WTC11 (cell line): ENCODE data around the gene CASKIN2. TPM values are rescaled to one million over a fixed set of nuclear protein-coding genes. Genes with fewer than 3 reads are reported as not detected.

Experiments
- ATAC-seq: fragments of 200-7000 bp; cut with Tn5 transposase; 2 replicates; pipeline ENCODE4 v1.10.0; 2021; ENCODE audit warnings: mild to moderate bottlenecking, moderate library complexity
- CTCF ChIA-PET: fragments of 300-600 bp; sonication (Branson Sonifier 250); formaldehyde crosslinking; loops from one replicate; lab custom pipeline; 2021; ENCODE audit warnings: antibody characterized with exemption; lab: Charles Lee
- POLR2A ChIA-PET: fragments of 350-600 bp; sonication (Branson Sonifier 250); formaldehyde crosslinking; loops from one replicate; lab custom pipeline; 2021; ENCODE audit warnings: antibody characterized with exemption; lab: Charles Lee
- DNase-seq: peaks from one replicate; pipeline ENCODE4 v3.0.0; 2021; ENCODE audit warnings: low spot score
- H3K27ac Mint-ChIP-seq: 2 replicates; pipeline ENCODE4 v1.8.0; 2021; ENCODE audit warnings: mixed read lengths
- H3K27me3 Mint-ChIP-seq: 2 replicates; pipeline ENCODE4 v1.8.0; 2021; ENCODE audit warnings: low read depth, mild to moderate bottlenecking, moderate library complexity, mixed read lengths
- H3K36me3 Mint-ChIP-seq: 2 replicates; pipeline ENCODE4 v1.8.0; 2021; ENCODE audit warnings: mixed read lengths
- H3K4me1 Mint-ChIP-seq: 2 replicates; pipeline ENCODE4 v1.8.0; 2022; ENCODE audit warnings: mixed read lengths
- H3K4me3 Mint-ChIP-seq: 2 replicates; pipeline ENCODE4 v1.8.0; 2021; ENCODE audit warnings: mild to moderate bottlenecking, moderate library complexity, mixed read lengths
- H3K9me3 Mint-ChIP-seq: 2 replicates; pipeline ENCODE4 v1.8.0; 2021; ENCODE audit warnings: mixed read lengths
- AR ChIP-seq: fragments of 250-450 bp; sonication (Bioruptor Pico); IDR thresholded peaks from 2 replicates; pipeline ENCODE4 v1.9.0; 2021; ENCODE audit warnings: mild to moderate bottlenecking
- ATF2 ChIP-seq: sonication (generic); formaldehyde crosslinking; IDR thresholded peaks from 2 replicates; pipeline ENCODE4 v1.8.1; 2022; ENCODE audit warnings: low read depth, missing genetic modification reagents, borderline replicate concordance
- ESRRA ChIP-seq: sonication (generic); formaldehyde crosslinking; IDR thresholded peaks from 2 replicates; pipeline ENCODE4 v1.8.1; 2022; ENCODE audit warnings: mild to moderate bottlenecking, missing genetic modification reagents, borderline replicate concordance
- FOXJ3 ChIP-seq: sonication (generic); formaldehyde crosslinking; IDR thresholded peaks from 2 replicates; pipeline ENCODE4 v1.9.0; 2021; ENCODE audit warnings: missing genetic modification reagents, mild to moderate bottlenecking, borderline replicate concordance
- FOXK1 ChIP-seq: sonication (generic); formaldehyde crosslinking; IDR thresholded peaks from 2 replicates; pipeline ENCODE4 v1.8.0; 2022; ENCODE audit warnings: mild to moderate bottlenecking, moderate library complexity, missing genetic modification reagents
- FOXP4 ChIP-seq: sonication (generic); formaldehyde crosslinking; IDR thresholded peaks from 2 replicates; pipeline ENCODE4 v1.8.0; 2022; ENCODE audit warnings: mild to moderate bottlenecking, missing genetic modification reagents
- HMGXB4 ChIP-seq: sonication (generic); formaldehyde crosslinking; IDR thresholded peaks from 2 replicates; pipeline ENCODE4 v1.8.1; 2023; ENCODE audit warnings: mild to moderate bottlenecking, moderate library complexity, missing genetic modification reagents
- JAZF1 ChIP-seq: fragments of 250-450 bp; sonication (Bioruptor Pico); IDR thresholded peaks from 2 replicates; pipeline ENCODE4 v1.9.0; 2021; ENCODE audit warnings: moderate library complexity, mild to moderate bottlenecking, inconsistent platforms
- MAX ChIP-seq: sonication (generic); formaldehyde crosslinking; IDR thresholded peaks from 2 replicates; pipeline ENCODE4 v1.8.0; 2022; ENCODE audit warnings: mild to moderate bottlenecking, missing genetic modification reagents
- MLX ChIP-seq: sonication (generic); formaldehyde crosslinking; IDR thresholded peaks from 2 replicates; pipeline ENCODE4 v1.8.1; 2023; ENCODE audit warnings: mild to moderate bottlenecking, missing genetic modification reagents, moderate library complexity
- NFATC4 ChIP-seq: fragments of 250-450 bp; sonication (Bioruptor Pico); IDR thresholded peaks from 2 replicates; pipeline ENCODE4 v1.9.0; 2021; ENCODE audit warnings: mild to moderate bottlenecking
- NFYB ChIP-seq: sonication (generic); formaldehyde crosslinking; conservative IDR thresholded peaks from 2 replicates; pipeline ENCODE4 v1.8.0; 2022; ENCODE audit warnings: low read depth, missing genetic modification reagents
- NR3C1 ChIP-seq: sonication (generic); formaldehyde crosslinking; conservative IDR thresholded peaks from 2 replicates; pipeline ENCODE4 v1.8.1; 2023; ENCODE audit warnings: low read depth, mild to moderate bottlenecking, missing genetic modification reagents
- SOX15 ChIP-seq: fragments of 250-450 bp; sonication (Bioruptor Pico); IDR thresholded peaks from 2 replicates; pipeline ENCODE4 v1.9.0; 2021; ENCODE audit warnings: mild to moderate bottlenecking
- TP53 ChIP-seq: sonication (generic); formaldehyde crosslinking; IDR thresholded peaks from 2 replicates; pipeline ENCODE4 v1.8.1; 2023; ENCODE audit warnings: mild to moderate bottlenecking, missing genetic modification reagents
- USF1 ChIP-seq: sonication (generic); formaldehyde crosslinking; IDR thresholded peaks from 2 replicates; pipeline ENCODE4 v1.8.0; 2022; ENCODE audit warnings: mild to moderate bottlenecking, missing genetic modification reagents
- ZBTB21 ChIP-seq: sonication (generic); formaldehyde crosslinking; IDR thresholded peaks from 2 replicates; pipeline ENCODE4 v1.8.1; 2023; ENCODE audit warnings: mild to moderate bottlenecking, missing genetic modification reagents, borderline replicate concordance
- ZMAT4 ChIP-seq: fragments of 250-450 bp; sonication (Bioruptor Pico); IDR thresholded peaks from 2 replicates; pipeline ENCODE4 v1.9.0; 2021; ENCODE audit warnings: mild to moderate bottlenecking
- microRNA-seq: library from miRNA; unstranded; fragments of <30 nt; microRNA quantifications from one replicate; pipeline ENCODE4 v1.2.0, GENCODE V29; 2022; ENCODE audit warnings: borderline number of aligned reads
- total RNA-seq: library from RNA; stranded (reverse); gene quantifications from 3 replicates; pipeline ENCODE4 v1.2.3, GENCODE V29; 2021

CASKIN2 gene
- total RNA-seq, 1 experiment from 2014 or later = 31.9 TPM

GRCh38 chr17:75450270-75450669, 65.1 kb downstream of the CASKIN2 start:
- ChIA-PET CTCF (no interaction called here), POLR2A (no interaction called here)
- Mint-ChIP-seq H3K27ac (no peak overlapping the region), H3K9me3 (no peaks in the 10 kb centered on the region), H3K27me3 (no peaks in the 10 kb centered on the region), H3K4me3 (no peak overlapping the region)
- TF ChIP-seq ZMAT4 = no peak
- TF ChIP-seq FOXK1 (CRISPR knock-in tag) = no peak
- no peak for TF ChIP-seq ESRRA
- no peak for TF ChIP-seq SOX15
- no peak for TF ChIP-seq ATF2 (CRISPR knock-in tag)
- no peak for TF ChIP-seq TP53 (CRISPR knock-in tag)
- no peak for TF ChIP-seq MAX
- TF ChIP-seq AR (CRISPR knock-in tag) = no peak
- TF ChIP-seq HMGXB4 (CRISPR knock-in tag) = no peak
- TF ChIP-seq FOXJ3 = no peak
- TF ChIP-seq USF1 (CRISPR knock-in tag) = no peak
- no peak for TF ChIP-seq MLX (CRISPR knock-in tag)
- no peak for TF ChIP-seq NR3C1 (CRISPR knock-in tag)
- no peak for TF ChIP-seq JAZF1 (CRISPR knock-in tag)
- TF ChIP-seq ZBTB21 (CRISPR knock-in tag) = no peak
- TF ChIP-seq NFATC4 = no peak
- TF ChIP-seq FOXP4 = no peak
- no peak for TF ChIP-seq NFYB (CRISPR knock-in tag)
- TF ChIP-seq, all 79 proteins: peak for 0
- H3K4me1 Mint-ChIP-seq = peaks cover under 1% of the 10 kb centered on the region
- ATAC-seq (no peak), DNase-seq (no peak)
- no peaks in the 10 kb centered on the region for H3K36me3 Mint-ChIP-seq

Small RNA genes within 50 kb of the gene (microRNA-seq; reads per million reads assigned to microRNA genes)
- gene MIR6785 = not detected

Other genes starting within 250 kb of the CASKIN2 start
- gene MIF4GD, start 244.3 kb downstream of the CASKIN2 start, total RNA-seq = 21.6 to 29.2 TPM (median 28.5 TPM) in 3 replicates
- gene SLC25A19, start 226.1 kb downstream of the CASKIN2 start, total RNA-seq = 22.6 to 27.7 TPM (median 23.0 TPM) in 3 replicates
- 82.9 to 93.3 TPM (median 92.6 TPM) in 3 replicates for gene GRB2, start 109.9 kb downstream of the CASKIN2 start, total RNA-seq
- 64.7 to 76.9 TPM (median 68.6 TPM) in 3 replicates for gene TMEM94, start 58.9 kb downstream of the CASKIN2 start, total RNA-seq
- 47.8 to 53.4 TPM (median 51.5 TPM) in 3 replicates for gene TSEN54, start 991 bp upstream of the CASKIN2 start, total RNA-seq
- gene LLGL2, start 10.2 kb upstream of the CASKIN2 start, total RNA-seq = 94.3 to 103 TPM (median 97.0 TPM) in 3 replicates
- 35.6 to 51.1 TPM (median 51.0 TPM) in 3 replicates for gene MYO15B, start 72.3 kb upstream of the CASKIN2 start, total RNA-seq
- gene SMIM5, start 117.9 kb upstream of the CASKIN2 start, total RNA-seq = 0.05 TPM in 1 of 3 replicates, not detected in the others
- 48.9 to 53.1 TPM (median 51.0 TPM) in 3 replicates for gene RECQL5, start 151.6 kb upstream of the CASKIN2 start, total RNA-seq
- gene SAP30BP, start 151.8 kb upstream of the CASKIN2 start, total RNA-seq = 67.5 to 86.8 TPM (median 72.0 TPM) in 3 replicates
- gene ITGB4, start 205.9 kb upstream of the CASKIN2 start, total RNA-seq = 9.5 to 11.2 TPM (median 10.6 TPM) in 3 replicates
- 42.2 to 49.9 TPM (median 49.4 TPM) in 3 replicates for gene GALK1, start 249.7 kb upstream of the CASKIN2 start, total RNA-seq